PC-9 (cell line): ENCODE results near the gene ZMYND11. TPM values are rescaled to one million over a fixed set of nuclear protein-coding genes. Genes with fewer than 3 reads are reported as not detected.

ENCODE experiments used
- BruUV-seq: library from RNA; stranded (reverse); fragments of 400-500 nt; replicated peaks from 2 replicates; lab custom pipeline; 2021; lab: Mats Ljungman, UMichigan
- CTCF ChIA-PET: fragments of 300-600 bp; sonication (Branson Sonifier 250); formaldehyde crosslinking; loops from one replicate; lab custom pipeline; 2022; ENCODE audit warnings: antibody characterized with exemption; lab: Charles Lee
- POLR2A ChIA-PET: fragments of 300-600 bp; sonication (Branson Sonifier 250); formaldehyde crosslinking; loops from one replicate; lab custom pipeline; 2022; ENCODE audit warnings: antibody characterized with exemption; ENCODE audit not compliant: unreplicated experiment; lab: Charles Lee
- DNase-seq, 2 experiments: peaks; one replicate each; pipeline versions ENCODE4 v3.0.0 to v3.0.0-alpha.2; 2015 to 2022; ENCODE audit warnings: mixed read lengths in 1 of 2
- H2AFZ ChIP-seq: fragments of 200-600 bp; sonication (generic); 2 replicates; pipeline ENCODE4 v1.8.1; 2017; ENCODE audit warnings: antibody characterized with exemption
- H3F3A ChIP-seq: fragments of 200-600 bp; sonication (generic); 2 replicates; pipeline ENCODE4 v1.8.1; 2017; ENCODE audit warnings: antibody characterized with exemption, mild to moderate bottlenecking, low read depth; ENCODE audit not compliant: insufficient read depth
- H3K27ac ChIP-seq: fragments of 200-600 bp; sonication (generic); 2 replicates; pipeline ENCODE4 v1.6.1; 2016; ENCODE audit warnings: mixed run types
- H3K27me3 ChIP-seq: fragments of 200-600 bp; sonication (generic); 2 replicates; pipeline ENCODE4 v1.6.1; 2016; ENCODE audit warnings: low read depth, mixed run types; ENCODE audit not compliant: insufficient read depth
- H3K36me3 ChIP-seq: fragments of 200-600 bp; sonication (generic); 2 replicates; pipeline ENCODE4 v1.6.1; 2016; ENCODE audit warnings: low read depth, mixed run types
- H3K4me1 ChIP-seq: fragments of 200-600 bp; sonication (generic); replicated peaks from 2 replicates; pipeline ENCODE4 v1.6.1; 2016; ENCODE audit warnings: mixed run types; ENCODE audit not compliant: insufficient read depth
- H3K4me2 ChIP-seq: fragments of 200-600 bp; sonication (generic); 2 replicates; pipeline ENCODE4 v1.6.1; 2017; ENCODE audit warnings: mixed run types
- H3K4me3 ChIP-seq: fragments of 200-600 bp; sonication (generic); 2 replicates; pipeline ENCODE4 v1.6.1; 2016; ENCODE audit warnings: mixed run types
- H3K79me2 ChIP-seq: fragments of 200-600 bp; sonication (generic); 2 replicates; pipeline ENCODE4 v1.6.1; 2017; ENCODE audit warnings: low read depth, mixed run types
- H3K9me2 ChIP-seq: fragments of 200-600 bp; sonication (generic); 2 replicates; pipeline ENCODE4 v1.8.1; 2017; ENCODE audit warnings: mild to moderate bottlenecking; ENCODE audit not compliant: insufficient read depth
- H3K9me3 ChIP-seq: fragments of 200-600 bp; sonication (generic); 2 replicates; pipeline ENCODE4 v1.8.1; 2016; ENCODE audit warnings: low read depth; ENCODE audit not compliant: insufficient read depth
- H4K20me1 ChIP-seq: fragments of 200-600 bp; sonication (generic); 2 replicates; pipeline ENCODE4 v1.8.1; 2017; ENCODE audit not compliant: insufficient read depth
- EZH2 ChIP-seq: fragments of 200-600 bp; sonication (generic); IDR thresholded peaks from 2 replicates; pipeline ENCODE4 v1.8.0; 2017; ENCODE audit warnings: antibody characterized with exemption, low read depth
- intact Hi-C: fragments of 100-400 bp; cut with micrococcal nuclease; formaldehyde crosslinking; loops from one replicate; pipeline ENCODE4 v1.10.0; 2022; ENCODE audit not compliant: unreplicated experiment
- total RNA-seq: library from RNA; stranded (reverse); gene quantifications from 2 replicates; pipeline ENCODE4 v1.2.3, GENCODE V29; 2021
- TF ChIP-seq, protein P1 (sequence below): fragments of 200-600 bp; sonication (generic); conservative IDR thresholded peaks from 2 replicates; pipeline ENCODE4 v1.6.1; 2017; ENCODE audit warnings: mixed run types, antibody characterized with exemption, mild to moderate bottlenecking, moderate library complexity

ZMYND11 gene
- total RNA-seq, 1 experiment from 2014 or later = 51.7 TPM

DNA sequence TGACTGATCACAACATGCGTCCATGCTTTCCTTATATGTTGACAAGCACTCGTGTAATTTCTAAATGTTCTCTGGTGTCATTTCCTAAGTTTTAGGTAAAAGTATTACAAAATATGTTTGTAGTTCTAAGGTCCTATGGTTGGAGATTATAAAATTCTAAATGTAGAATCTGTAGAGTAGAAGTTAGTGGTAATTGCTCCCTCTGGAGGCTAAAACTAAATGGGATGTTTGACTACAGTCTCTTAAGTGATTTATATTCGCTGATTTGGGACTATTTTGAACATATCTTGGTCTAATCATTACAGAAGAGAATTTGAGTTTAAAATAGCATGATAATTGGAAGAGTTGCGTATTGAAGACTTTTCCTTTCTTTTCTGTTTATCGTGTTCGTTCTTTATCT is 74.1 kb downstream of the ZMYND11 start:
- no peak for TF ChIP-seq EZH2
- TF ChIP-seq, protein P1, sequence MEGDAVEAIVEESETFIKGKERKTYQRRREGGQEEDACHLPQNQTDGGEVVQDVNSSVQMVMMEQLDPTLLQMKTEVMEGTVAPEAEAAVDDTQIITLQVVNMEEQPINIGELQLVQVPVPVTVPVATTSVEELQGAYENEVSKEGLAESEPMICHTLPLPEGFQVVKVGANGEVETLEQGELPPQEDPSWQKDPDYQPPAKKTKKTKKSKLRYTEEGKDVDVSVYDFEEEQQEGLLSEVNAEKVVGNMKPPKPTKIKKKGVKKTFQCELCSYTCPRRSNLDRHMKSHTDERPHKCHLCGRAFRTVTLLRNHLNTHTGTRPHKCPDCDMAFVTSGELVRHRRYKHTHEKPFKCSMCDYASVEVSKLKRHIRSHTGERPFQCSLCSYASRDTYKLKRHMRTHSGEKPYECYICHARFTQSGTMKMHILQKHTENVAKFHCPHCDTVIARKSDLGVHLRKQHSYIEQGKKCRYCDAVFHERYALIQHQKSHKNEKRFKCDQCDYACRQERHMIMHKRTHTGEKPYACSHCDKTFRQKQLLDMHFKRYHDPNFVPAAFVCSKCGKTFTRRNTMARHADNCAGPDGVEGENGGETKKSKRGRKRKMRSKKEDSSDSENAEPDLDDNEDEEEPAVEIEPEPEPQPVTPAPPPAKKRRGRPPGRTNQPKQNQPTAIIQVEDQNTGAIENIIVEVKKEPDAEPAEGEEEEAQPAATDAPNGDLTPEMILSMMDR = peak; percentile 32; the same call in 1 of the 2 replicates
- Histone ChIP-seq H3F3A (no peaks in the 10 kb centered on the region), H3K4me1 (no peaks in the 10 kb centered on the region), H3K36me3 (no peaks in the 10 kb centered on the region), H3K4me3 (no peak overlapping the region), H4K20me1 (0 out of 2 replicates have a peak, but pooled peaks cover 3% of the 10 kb centered on the region), H3K79me2 (no peaks in the 10 kb centered on the region), H3K27ac (no peak overlapping the region), H3K9me3 (no peaks in the 10 kb centered on the region), H2AFZ (no peak overlapping the region), H3K27me3 (no peaks in the 10 kb centered on the region), H3K9me2 (no peaks in the 10 kb centered on the region), H3K4me2 (no peak overlapping the region)
- POLR2A ChIA-PET = no interaction called here
- no peak for DNase-seq
- no TSS peak for BruUV-seq
- intact Hi-C loops = no loop called here
- CTCF ChIA-PET = no interaction called here

DNA sequence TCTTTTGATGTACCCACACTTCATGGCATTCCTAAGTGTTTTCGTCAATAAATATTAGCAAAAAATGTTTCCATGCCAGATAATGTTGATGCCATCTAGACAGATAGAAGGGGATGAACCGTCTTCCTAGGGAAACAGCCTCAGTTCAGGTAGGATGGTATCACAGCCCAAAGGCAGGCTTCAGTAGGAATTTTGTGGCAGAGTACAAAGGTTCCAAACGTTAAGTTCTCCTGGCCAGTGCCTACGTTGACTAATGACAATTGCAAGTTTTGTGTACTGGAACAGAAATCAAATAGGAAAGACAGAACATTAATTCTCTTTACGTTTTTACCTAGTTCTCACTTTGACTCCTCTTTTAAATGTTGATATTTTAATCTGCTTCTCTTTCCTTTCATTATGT is 75.0 kb downstream of the ZMYND11 start:
- Histone ChIP-seq H3K4me3 (no peak overlapping the region), H3K36me3 (no peaks in the 10 kb centered on the region), H3F3A (no peaks in the 10 kb centered on the region), H4K20me1 (0 out of 2 replicates have a peak, but pooled peaks cover 3% of the 10 kb centered on the region), H2AFZ (no peak overlapping the region), H3K9me2 (no peaks in the 10 kb centered on the region), H3K79me2 (no peaks in the 10 kb centered on the region), H3K9me3 (no peaks in the 10 kb centered on the region), H3K4me2 (no peak overlapping the region), H3K27me3 (no peaks in the 10 kb centered on the region), H3K27ac (no peak overlapping the region), H3K4me1 (no peaks in the 10 kb centered on the region)
- TF ChIP-seq, protein P1 = no peak
- no peak for TF ChIP-seq EZH2
- ChIA-PET POLR2A (no interaction called here), CTCF (no interaction called here)
- no peak for DNase-seq
- no TSS peak for BruUV-seq
- intact Hi-C loops = no loop called here

DNA sequence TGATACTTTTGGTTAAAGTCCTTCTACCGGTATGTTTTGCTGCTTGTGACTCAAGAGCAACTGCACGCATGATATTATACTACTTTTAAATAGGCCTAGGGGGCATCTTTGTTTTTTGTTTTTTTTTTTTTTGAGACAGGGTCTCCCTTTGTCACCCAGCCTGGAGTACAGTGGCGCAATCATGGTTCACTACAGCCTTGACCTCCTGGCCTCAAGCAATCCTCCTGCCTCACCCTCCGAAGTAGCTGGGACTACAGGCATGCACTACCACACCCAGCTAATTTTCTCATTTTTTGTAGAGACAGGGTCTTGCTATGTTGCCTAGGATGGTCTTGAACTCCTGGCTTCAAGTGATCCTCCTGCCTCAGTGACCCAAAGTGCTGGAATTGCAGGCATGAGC is 80.2 kb downstream of the ZMYND11 start:
- no peak overlapping the region for H3K4me3 ChIP-seq
- no peak overlapping the region for H3K27ac ChIP-seq
- BruUV-seq = no TSS peak
- no peak for DNase-seq
- H3K79me2 ChIP-seq = no peaks in the 10 kb centered on the region
- H3K4me1 ChIP-seq = no peaks in the 10 kb centered on the region
- no peaks in the 10 kb centered on the region for H3F3A ChIP-seq
- no peaks in the 10 kb centered on the region for H3K9me3 ChIP-seq
- TF ChIP-seq, protein P1 = no peak
- no peak for TF ChIP-seq EZH2
- 0 out of 2 replicates have a peak, but pooled peaks cover 3% of the 10 kb centered on the region for H4K20me1 ChIP-seq
- intact Hi-C loops = no loop called here
- no peaks in the 10 kb centered on the region for H3K36me3 ChIP-seq
- no peaks in the 10 kb centered on the region for H3K9me2 ChIP-seq
- H3K27me3 ChIP-seq = no peaks in the 10 kb centered on the region
- ChIA-PET POLR2A (no interaction called here), CTCF (no interaction called here)
- H3K4me2 ChIP-seq = no peak overlapping the region
- H2AFZ ChIP-seq = no peak overlapping the region
